ENCODE data around the gene PITPNM2.
A peak's percentile ranks its signal among the peaks of the same experiment; 100 is the strongest.
"Not testable (repeated sequence)": the region's sequence is repeated elsewhere in the genome, so short reads cannot be mapped to it uniquely, and the experiment has no call there.

Gene PITPNM2

DNA sequence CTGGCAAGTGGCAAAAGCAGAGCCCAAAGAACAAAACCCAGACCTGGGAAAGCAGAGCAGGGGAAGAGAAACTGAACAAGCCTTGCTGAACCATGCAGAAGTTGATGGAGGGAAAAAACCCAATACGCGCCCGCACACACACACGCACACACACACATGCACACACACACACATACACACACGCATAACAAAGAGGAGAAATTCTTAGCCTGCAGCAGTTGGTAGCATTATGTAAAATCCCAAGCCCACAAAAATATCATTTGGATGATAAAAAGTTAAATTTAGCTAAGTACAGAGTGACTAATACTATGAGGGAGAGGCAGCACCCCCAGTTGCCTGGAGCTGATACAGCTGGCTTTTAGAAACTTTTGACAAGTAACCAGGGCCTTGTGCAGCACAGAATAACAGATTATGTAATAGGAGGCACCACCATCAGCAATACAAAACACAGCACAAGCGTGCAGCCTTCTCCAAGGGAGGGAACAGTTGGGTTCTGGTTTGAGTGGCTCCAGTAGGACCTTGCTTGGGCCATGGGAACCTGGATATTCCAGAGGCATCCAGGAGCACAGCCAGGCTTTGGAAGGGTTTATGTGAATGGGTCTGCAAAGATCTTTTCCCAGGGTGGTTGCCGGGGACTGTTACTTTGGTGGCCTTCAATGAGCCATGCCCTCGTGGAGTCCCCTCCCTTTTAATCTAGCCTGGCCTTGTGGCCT lies 35.3 kb downstream of the PITPNM2 start:
- no peak for DNase-seq

DNA sequence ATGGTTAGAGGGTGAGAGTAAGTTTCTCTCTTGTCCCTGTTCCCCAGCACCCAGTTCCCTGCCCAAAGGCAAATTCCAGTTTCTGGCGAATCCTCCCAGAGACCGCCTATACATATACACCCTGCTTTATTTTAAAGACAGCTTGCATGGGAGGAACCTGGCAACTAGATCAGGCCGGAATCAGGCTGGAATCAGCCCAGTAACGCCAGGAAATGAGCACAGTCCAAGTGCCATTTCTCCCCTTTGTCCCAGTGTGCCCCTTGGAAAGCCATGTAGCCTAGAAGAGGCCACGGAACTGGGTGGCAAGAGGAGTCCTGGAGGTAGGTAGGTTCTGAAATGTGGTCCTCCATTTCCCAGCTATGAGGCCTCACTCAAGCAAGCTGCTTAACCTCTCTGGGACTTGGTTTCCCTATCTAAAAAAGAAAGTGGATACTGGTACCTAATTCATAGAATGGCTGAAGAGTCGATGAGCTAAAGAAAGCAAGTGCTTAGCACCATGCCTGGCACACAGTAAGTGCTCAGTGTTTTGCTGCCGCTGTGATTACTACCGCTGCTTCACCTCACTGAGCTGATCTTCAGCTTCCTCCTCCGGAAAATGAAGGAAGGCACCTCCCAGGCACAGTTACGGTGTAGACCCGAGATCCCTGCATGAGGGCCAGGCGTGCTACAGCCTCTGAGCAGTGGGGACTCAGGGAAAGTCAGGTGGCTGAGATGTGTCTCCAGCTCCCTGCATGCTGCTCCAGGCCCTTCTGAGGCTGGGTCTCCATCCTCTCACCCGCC lies 36.4 kb downstream of the PITPNM2 start:
- no peak for DNase-seq

DNA sequence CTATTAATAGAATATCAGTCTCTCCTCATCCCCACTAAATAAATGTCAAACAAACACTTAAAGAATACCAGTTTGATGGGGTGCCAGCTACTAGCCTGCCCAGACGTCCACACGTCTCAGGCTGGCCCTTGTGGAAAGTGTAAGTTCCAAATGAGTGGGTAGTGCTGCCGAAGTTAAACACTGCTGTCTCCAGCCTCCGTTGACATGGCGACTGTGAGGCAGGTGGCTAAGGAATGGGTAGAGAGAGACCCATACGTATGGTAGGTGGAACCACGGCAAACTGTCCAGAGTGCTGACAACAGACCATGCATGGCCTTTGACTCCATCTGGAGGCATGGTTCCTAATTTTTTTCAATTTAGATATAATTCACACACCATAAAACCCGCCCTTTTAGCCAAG lies 37.9 kb downstream of the PITPNM2 start:
- no peak for DNase-seq

DNA sequence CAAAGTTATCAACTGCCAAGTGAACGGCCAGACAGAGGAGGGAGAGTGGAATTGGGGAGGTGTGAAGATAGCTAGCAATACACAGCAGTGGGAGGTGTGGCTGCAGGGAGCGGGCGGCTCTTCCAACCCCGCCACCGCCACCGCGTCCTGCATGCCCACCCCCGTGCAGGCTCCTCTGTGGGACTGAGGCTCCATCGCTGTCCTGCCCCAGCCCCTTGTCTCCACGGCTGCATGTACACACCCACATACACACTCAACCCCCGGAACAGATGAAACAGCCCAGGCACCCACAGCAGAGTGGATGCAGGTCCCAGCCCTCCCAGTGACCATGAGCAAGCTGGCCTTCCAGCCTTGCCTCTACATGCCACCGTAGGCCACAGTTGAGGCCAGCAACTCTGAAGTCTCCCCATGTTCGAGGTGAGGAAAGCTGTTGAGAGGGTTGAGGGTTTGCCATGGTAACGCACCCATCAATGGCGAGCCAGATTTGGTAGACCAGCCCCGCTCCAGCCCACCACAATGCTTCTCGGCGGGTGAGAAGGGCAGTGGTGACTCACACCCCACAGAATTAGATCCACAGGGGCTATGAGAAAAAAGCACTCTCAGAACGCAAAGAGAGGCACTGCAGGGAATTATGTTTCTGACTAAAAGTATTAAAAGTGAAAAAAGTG lies 39.3 kb downstream of the PITPNM2 start:
- DNase-seq = no peak

DNA sequence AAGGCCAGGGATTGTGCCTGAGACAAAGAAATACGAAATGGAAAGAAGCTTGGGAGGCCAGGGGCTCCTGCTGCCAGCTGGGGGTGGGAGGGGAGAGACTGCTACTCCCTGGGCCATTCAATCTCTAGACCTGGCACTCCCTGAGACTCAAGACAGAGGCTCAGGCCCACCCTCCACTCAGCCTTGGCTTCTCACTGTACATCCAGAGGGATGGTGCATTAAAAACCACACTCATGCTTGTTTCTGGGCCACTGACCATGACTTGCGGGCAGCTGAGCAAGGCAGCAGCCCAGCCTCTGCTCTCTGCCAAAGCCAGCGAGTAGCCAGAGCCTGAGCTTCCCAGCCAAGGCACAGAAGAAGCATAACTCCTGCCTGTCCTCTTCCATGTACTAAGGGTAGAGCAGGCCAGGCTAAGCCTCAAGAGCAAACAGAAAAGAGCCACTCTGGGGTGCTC lies 41.5 kb downstream of the PITPNM2 start:
- DNase-seq = no peak

DNA sequence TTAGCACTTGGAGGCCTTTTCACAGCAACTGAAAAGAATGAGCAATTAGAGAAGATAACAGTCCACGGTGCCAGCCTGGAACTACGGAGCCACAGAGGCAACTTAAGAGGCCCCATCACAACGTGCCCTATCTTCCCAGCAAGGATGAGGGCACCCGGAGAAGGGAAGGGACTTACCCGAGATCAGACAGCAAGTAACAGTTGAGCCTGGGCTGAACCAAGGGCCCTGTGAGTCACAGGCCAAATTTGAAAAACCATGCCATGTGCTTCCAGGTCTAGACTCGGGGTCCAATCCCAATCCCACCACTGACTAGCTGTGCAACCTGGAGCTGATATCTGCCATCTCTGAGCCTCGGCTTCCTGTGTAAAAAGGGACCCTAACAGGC lies 42.2 kb downstream of the PITPNM2 start:
- DNase-seq = no peak

DNA sequence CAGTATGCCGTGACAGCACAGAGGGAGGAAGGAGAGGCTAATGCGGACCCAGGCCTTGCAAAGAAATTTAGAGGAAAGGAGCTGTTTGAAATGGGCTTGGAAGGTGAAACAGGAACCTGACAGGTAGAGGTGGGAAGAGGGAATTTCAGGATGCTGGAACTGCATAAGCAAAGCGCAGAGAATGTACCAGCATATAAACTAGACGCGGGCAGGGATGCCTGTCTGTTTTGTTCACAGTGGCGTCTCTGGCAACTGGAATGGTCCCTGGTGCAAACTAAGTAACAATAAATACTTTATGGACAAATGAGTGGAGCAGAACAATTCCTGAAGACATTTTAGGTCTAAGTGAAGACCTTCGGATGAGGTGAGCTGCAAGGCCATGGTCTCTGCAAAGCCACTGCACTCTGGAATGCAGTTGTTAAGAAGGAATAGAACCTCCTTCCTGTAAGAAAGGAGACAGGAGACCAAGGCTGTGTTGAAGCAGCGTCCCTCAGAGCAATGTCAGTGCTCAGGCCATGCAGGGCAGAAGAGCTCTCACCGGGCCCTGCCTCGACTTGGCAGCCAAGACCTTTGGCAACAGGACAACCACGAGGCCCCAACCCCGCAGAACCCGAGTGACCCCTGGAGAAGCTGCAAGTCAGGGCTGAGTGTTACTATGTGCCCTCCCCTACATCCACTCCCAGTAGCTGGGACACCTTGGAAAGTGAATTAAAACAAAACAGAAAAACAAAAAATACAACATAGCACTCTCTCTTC lies 42.8 kb downstream of the PITPNM2 start:
- DNase-seq = no peak

DNA sequence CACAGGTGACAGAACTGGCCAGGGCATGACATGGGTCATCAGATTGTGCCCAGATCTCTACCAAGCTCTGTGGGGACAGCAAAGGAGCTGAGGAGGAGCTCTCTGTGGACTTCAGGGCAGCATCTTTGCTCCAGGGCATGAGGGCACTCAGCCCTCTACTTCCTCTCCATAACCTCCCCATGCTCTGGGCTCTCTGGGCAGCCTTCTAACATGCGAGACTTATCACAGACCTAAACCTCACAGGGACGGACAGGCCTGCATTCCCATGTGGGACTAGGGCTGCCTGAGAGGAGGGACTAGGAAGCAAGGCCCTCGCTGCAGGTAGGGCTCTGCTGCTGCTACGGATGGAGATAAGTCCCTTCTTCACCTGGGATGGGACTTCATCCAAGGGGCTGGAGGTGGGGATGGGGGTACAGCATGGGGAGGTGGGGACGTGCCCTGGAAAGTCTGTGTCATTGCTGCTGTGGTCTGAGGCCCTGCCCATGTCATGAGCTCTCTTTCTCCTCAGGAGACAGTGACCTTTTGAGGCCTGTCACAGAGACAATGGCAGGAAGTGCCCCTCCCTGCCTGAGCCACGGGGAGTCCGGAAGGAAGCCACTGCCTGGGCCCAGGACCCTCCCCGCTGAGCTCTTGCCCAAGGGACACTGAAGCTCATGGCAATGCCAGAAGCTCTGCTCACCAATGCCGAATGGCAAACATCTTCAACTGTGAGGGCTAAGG lies 44.1 kb downstream of the PITPNM2 start:
- peak; percentile 56 for DNase-seq

DNA sequence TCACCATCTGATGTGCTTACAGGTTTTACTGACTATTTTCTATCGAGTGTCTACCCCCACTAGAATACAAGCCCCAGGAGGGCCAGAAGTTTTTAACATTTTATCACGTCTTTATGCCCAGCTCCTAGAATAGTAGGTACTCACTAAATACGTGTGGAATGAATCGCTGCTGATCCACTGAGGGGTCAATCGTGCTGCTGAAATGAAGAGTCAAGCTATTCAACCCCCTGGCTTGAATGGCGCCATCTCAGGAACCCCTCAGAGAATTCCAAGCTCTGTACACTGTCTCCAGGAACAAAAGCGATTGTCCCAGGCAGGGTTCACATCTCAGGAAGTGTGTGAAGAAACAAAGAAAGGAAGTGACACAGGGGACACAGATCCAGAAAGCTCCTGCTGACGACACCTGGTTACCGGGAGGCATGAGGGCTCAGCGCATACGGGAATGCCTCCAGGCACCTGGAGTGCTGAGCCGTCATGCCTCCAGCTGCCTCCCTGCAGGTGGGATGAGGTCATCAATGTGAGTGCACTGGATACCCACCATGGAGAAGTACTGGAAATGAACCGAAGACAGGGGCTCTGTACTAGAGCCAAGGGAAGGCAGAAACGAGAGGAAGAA lies 45.6 kb downstream of the PITPNM2 start:
- no peak for DNase-seq

DNA sequence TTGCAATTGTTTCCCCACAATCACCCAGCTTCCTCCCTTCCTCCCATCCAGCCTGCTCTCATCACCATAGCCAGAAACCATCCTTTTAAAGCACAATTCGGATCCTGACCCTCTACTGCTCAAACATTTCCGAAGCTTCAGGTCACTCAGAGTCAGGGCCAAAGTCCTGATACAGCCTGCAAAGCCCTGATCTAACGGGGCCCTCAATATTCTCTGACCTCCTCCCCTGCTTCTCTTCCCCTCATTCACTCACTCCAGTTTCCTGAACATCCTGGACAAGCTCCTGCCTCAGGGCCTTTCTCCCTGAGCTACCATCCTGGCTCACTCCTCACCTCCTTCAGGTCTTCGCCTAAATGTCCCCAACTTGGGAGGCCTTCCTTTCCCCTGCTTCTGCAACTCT lies 46.1 kb downstream of the PITPNM2 start:
- no peak for DNase-seq

DNA sequence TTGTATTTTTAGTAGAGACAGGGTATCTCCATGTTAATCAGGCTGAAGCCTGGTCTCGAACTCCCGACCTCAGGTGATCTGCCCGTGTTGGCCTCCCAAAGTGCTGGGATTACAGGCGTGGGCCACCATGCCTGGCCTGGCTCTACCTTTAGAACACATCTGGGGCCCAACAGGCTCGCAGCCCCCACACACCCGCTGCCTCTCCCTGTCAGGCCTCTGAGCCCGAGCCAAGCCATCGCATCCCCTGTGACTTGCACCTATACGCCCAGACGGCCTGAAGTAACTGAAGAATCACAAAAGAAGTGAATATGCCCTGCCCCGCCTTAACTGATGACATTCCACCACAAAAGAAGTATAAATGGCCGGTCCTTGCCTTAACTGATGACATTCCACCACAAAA lies 46.8 kb downstream of the PITPNM2 start:
- DNase-seq = not testable (repeated sequence)

DNA sequence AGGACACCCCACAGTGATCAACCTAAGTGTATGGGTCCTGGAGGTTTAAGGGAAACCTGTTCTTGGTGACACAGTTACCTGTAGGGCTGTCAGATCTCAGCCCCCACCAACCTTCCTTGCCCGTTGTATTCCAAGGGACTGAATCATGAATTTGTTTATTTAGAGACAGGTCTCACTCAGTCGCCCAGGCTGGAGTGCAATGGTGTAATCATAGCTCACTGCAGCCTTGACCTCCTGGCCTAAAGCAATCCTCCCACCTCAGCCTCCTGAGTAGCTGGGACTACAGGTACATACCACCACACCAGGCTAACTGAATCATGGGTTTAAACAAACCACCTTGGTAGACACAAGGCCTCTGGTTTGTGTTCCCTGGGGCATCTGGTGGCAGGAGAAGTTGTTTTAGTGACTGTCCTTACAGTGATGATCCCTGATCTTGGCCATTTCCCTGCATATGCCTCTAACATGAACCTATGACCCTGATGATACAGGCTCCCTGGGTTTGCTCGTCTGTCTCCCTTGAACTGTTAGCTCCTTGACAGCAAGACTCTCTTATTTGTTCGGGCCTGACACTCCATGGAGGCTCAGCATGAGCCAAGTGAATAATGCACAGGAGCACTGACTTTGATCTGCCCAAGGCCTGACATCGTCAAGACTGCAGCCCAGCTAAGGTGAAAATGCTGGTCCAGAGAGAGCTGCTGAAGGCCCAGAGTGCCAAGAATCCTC lies 47.9 kb downstream of the PITPNM2 start:
- no peak for DNase-seq

DNA sequence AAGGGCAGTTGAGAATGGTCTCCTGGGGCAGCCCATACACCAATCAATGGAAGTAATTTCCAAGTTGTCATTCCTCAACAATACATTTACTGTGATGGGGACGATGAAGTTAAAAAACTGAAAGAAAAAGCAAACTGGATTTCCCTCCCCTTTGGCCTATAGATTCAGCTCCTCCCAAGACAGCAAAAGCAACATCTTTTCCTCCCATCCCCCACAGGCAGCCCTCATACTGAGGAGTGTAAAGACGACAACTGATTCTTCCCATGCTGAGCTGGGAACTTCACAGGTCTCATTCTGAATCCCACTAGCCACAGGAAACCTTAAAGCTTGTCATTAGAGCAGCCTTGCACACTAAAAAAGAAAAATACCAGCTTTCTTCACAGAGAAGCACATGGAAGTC lies 48.5 kb downstream of the PITPNM2 start:
- no peak for DNase-seq

DNA sequence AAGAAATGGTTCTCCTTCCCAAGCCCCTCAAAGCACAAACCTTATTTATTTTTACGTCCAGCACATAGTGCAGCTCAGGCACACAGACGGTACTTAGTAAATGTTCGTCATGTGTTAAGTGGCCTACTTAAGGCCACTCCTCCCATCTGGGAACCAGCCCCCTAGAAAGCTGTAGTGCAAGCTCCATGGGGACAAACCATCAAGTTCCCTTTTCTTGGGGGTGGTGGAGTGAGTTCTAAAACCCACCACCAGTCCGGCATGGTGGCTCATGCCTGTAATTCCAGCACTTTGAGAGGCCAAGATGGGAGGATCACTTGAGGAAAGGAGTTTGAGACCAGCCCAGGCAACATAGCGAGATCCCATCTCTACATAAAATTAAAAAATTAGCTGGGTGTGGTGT lies 49.4 kb downstream of the PITPNM2 start:
- no peak for DNase-seq
